Hematopoietic multipotent progenitor cell treated with erythropoietin and hydrocortisone succinate and interleukin-3 and kit ligand, for 4 days (in vitro differentiated cells): Measurements from ENCODE around the gene FAM81A.
A peak's percentile ranks its signal among the peaks of the same experiment; 100 is the strongest.

Experiments used
- DNase-seq: peaks from one replicate; pipeline ENCODE4 v3.0.0-alpha.2; 2015

FAM81A gene

GRCh38 chr15:59545573-59545972 is 107.6 kb downstream of the FAM81A start:
- DNase-seq, result no peak

- no peak for DNase-seq
Measured at GRCh38 chr15:59548501-59549226, 110.7 kb downstream of the FAM81A start.

- no peak for DNase-seq
Measured at GRCh38 chr15:59549301-59550185, 111.6 kb downstream of the FAM81A start.

DNA sequence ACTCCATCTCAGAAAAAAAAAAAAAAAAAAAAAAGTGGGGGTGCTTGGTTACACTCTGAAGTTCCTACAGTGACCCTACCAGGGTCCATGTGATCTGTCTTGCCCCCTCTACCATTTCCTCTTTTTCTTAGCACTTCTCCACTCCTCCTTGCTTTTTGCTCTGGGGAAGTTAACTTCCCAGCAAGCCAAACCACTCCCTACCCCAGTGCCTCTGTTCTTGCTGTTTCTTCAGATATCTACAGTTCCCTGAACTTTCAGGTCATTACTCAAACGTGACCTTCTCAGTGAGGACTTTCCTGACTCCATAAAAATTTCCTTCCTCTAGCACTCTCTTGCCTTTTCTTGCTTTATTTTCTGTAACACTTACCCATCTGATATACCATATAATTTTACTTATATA is 112.5 kb downstream of the FAM81A start:
- no peak for DNase-seq

GRCh38 chr15:59550956-59551355 is 113.0 kb downstream of the FAM81A start:
- no peak for DNase-seq

DNA sequence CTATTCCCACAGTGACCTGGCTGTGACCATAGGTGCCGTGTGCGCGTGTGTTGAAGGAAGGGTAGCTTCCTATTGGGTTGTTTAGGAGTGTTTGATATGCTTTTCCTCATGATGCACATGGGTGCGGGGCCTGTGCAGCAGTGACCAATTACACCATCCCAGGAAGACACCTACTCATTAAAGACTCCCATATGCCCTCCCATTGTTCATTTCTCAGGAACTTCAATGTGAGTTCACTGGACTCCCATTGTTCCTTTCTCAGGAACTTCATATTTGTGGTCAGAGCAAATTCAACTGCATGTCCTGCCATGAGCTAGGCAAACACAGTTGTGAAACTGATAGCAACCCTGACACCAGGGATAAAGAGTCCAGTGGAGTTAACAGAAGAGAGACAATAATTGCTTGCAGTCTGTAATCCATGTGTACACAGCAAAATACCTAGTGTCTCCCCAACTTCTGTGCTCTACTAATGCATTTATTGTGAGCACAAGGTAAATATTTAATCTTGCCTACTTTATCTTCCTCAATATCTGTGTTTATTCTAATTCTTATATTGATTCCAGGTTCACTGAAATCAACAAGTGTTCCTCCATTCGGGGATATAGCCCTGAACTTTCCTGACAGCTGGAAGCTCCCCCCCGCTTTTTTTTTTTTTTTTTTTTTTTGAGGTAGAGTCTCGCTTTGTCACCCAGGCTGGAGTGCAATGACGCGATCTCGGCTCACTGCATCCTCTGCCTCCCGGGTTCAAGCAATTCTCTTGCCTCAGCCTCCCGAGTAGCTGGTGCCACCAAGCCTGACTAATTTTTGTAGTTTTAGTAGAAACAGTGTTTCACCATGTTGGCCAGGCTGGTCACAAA is 116.1 kb downstream of the FAM81A start:
- DNase-seq, result no peak

DNA sequence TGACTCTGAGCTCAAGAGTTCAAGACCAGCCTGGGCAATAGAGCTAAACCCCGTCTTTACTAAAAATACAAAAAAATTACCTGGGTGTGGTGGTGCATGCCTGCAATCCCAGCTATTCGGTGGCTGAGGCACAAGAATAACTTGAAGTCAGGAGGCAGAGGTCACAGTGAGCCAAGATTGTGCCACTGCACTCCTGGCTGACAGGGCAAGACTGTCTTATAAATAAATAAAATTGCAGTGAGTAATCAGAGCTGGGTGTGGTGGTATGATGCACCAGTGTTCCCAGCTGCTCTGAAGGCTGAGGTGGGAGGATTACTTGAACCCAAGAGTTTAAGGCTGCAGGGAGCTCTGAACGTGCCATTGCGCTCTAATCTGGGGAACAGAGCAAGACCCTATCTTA is 117.7 kb downstream of the FAM81A start:
- no peak for DNase-seq

- DNase-seq, result no peak
Measured at GRCh38 chr15:59556380-59556779, 118.4 kb downstream of the FAM81A start.

DNA sequence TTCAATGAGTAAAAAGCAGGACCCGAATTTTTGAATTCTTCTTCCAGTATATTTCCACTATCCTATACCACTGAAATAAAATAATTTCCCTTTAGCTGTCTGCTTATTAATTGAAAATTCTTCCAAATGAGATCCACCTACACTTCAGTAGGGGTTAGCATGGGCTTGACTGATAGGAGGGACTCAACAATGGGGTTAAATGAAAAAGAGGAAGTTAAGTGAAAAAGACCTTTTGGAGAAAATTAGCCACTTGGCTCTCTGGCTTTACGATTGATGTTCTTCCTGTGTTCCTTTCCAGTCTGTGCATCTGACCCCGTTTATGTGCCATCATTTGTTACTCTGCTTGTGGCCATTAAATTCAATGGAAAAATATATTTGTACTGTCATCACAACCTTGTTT is 119.6 kb downstream of the FAM81A start:
- peak; percentile 68 for DNase-seq

DNA sequence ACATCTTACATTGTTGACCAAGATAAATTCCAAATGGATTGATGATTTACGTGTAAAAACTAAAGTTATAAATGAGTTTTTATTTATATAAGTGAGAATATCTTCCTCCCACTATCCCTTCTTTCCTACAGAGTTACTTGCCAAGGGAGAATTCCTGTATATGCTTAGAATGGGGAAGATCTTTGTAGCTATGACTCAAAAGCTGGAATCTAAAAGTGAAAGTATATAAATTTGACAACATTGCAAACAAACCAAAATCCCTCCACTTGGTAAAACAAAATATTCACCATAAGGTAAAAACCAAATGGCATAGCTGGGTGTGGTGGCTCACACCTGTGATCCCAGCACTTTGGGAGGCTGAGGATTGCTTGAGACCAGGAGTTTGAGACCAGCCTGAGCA is 120.9 kb downstream of the FAM81A start:
- DNase-seq, result no peak

DNA sequence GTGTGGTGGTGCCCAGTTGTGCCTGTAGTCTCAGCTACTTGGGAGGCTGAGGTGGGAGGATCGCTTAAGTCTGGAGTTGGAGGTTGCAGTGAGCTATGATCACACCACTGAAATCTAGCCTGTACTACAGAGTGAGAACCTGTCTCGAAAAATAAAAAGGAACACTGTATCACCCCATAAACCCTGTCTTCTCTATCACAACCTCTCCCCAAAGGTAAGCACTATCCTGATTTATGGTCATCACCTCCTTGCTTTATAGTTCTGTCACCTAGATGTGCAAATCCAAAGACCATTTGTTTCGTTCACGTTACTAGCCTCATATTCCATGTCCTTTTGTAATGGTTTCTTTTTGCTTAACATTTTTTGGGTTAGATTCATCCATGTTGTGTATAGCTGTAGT is 123.6 kb downstream of the FAM81A start:
- DNase-seq, result no peak

DNA sequence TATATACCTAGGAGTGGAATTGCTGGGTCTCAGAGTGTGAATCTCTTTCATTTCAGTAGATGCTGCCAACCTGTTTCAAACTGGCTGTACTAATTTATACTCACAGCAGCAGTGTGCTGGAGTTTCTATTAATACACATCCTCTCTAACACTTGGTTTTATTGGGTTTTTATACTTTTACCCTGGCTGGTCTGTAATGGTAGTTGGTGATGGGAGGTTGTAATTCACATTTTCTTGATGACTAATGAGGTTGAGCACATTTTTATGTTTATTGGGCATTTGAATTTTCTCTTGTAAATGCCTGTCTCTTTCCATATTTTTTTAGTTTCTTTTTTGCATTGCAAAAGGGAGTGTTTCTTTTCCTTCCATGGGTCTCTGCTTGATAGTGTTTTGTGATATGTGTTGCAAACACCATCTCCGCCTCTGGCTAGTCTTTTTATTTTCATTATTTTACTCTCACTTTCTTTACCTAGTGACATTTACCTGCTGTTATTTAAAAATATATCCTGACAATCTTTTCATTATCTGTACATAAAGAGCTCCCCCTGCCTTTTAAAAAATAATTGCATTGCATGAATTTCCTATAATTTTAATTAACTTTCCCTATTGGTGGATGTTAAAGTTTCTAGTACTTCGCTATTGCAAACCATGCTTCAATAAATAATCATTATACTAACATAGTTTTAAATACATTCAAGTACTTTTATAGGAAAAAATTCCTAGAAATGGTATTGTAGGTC is 124.6 kb downstream of the FAM81A start:
- no peak for DNase-seq

DNA sequence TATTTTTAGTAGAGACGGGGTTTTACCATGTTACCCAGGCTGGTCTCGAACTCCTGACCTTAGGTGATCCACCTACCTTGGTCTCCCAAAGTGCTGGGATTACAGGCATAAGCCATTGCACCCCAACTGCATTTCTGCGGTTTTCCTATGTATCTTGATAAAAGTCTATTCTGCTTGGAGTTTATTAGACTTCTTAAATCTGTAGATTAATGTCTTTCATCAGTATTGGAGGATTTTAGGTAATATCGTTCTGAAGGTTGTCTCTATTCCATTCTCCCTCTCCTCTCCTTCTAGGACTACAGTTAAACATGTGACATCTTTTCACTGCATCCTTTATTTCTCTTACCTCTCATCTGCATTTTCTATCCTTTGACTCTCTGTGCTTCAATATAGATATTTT is 127.3 kb downstream of the FAM81A start:
- no peak for DNase-seq

DNA sequence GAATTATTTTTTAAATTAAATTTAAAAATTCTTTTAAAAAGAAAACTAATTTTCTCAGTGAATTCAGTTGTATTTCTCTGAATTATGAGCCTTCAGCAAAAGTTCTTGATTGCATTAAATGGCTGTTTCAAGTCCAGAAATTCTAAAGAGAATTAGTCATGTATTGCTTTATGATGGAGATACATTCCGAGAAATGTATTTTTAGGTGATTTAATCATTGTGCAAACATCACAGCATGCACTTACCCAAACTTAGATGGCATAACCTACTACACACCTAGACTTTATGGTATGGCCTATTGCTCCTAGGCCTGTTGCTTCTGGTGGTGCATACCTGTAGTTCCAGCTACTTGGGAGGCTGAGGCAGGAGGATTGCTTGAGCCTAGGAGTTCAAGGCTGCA is 129.3 kb downstream of the FAM81A start:
- DNase-seq, result no peak

GRCh38 chr15:59569477-59569876 is 131.5 kb downstream of the FAM81A start:
- DNase-seq, result no peak

GRCh38 chr15:59570315-59570714 is 132.3 kb downstream of the FAM81A start:
- DNase-seq, result no peak

DNA sequence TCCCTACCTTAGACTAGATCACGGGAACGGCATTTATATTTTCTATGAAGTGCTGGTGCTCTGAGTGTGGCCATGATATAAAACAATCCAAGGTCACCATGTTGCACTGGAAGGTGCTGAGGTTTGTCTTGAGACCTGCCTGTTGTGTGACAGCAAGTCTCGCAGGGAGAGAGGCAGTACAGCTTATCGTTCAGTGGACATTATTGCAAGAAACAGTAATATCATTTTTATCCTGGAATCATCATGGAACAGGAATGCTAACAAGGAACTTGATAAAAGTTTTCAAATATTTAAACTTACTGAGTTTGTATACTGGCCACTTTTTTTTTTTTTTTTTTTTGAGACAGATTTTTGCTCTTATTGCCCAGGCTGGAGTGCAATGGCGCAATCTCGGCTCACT is 133.6 kb downstream of the FAM81A start:
- no peak for DNase-seq
